Measurements from ENCODE around the gene GTF2A1.

The GTF2A1 gene

GRCh38 chr14:81220830-81221578, at the start of gene GTF2A1:
GTF2A1 (minus strand) TSS chr14:81220959; CDS start chr14:81220518, 441 bp downstream.
- Histone ChIP-seq H3K4me1 (ENCODE audit: control insufficient read depth, low read depth, low read length) (peaks cover 25% of the 10 kb centered on the region), H3K9ac (ENCODE audit: low read length) (peak within 1 kb of the TSS; percentile 97), H3K9me3 (ENCODE audit: control insufficient read depth, low read depth, low read length) (no peaks in the 10 kb centered on the region)

GRCh38 chr14:81269979-81270375, 49.2 kb upstream of the GTF2A1 start:
- Histone ChIP-seq H3K27me3 (ENCODE audit: control insufficient read depth, insufficient read depth, low read length) (no peaks in the 10 kb centered on the region), H3K27ac (ENCODE audit: low read length) (no peak overlapping the region), H3K4me1 (ENCODE audit: control insufficient read depth, low read depth, low read length) (peaks cover 2% of the 10 kb centered on the region), H3K4me3 (ENCODE audit: low read length) (no peak overlapping the region), H3K9me3 (ENCODE audit: control insufficient read depth, low read depth, low read length) (no peaks in the 10 kb centered on the region), H3K9ac (ENCODE audit: low read length) (no peak overlapping the region), H3K36me3 (ENCODE audit: control insufficient read depth, low read depth, low read length) (peaks cover 9% of the 10 kb centered on the region)

More at GRCh38 chr14:81220830-81221578, at the start of gene GTF2A1:
- H3K36me3 ChIP-seq (ENCODE audit: control insufficient read depth, low read depth, low read length): peaks cover 4% of the 10 kb centered on the region
- H3K4me3 ChIP-seq (ENCODE audit: low read length): peak within 1 kb of the TSS; percentile 95
- H3K27me3 ChIP-seq (ENCODE audit: control insufficient read depth, insufficient read depth, low read length): no peaks in the 10 kb centered on the region
- peak within 1 kb of the TSS; percentile 98 for H3K27ac ChIP-seq (ENCODE audit: low read length)

- H3K36me3 ChIP-seq (ENCODE audit: control insufficient read depth, low read depth, low read length): peaks cover 9% of the 10 kb centered on the region
- no peaks in the 10 kb centered on the region for H3K9me3 ChIP-seq (ENCODE audit: control insufficient read depth, low read depth, low read length)
- peaks cover 2% of the 10 kb centered on the region for H3K4me1 ChIP-seq (ENCODE audit: control insufficient read depth, low read depth, low read length)
- H3K4me3 ChIP-seq (ENCODE audit: low read length): no peak overlapping the region
- H3K9ac ChIP-seq (ENCODE audit: low read length): no peak overlapping the region
- no peaks in the 10 kb centered on the region for H3K27me3 ChIP-seq (ENCODE audit: control insufficient read depth, insufficient read depth, low read length)
- H3K27ac ChIP-seq (ENCODE audit: low read length): no peak overlapping the region
Observed at GRCh38 chr14:81269100-81269978, 48.6 kb upstream of the GTF2A1 start.

- no peaks in the 10 kb centered on the region for H3K4me1 ChIP-seq (ENCODE audit: control insufficient read depth, low read depth, low read length)
- H3K27ac ChIP-seq (ENCODE audit: low read length): no peak overlapping the region
- no peak overlapping the region for H3K4me3 ChIP-seq (ENCODE audit: low read length)
- no peaks in the 10 kb centered on the region for H3K27me3 ChIP-seq (ENCODE audit: control insufficient read depth, insufficient read depth, low read length)
- H3K9me3 ChIP-seq (ENCODE audit: control insufficient read depth, low read depth, low read length): no peaks in the 10 kb centered on the region
- peaks cover 9% of the 10 kb centered on the region for H3K36me3 ChIP-seq (ENCODE audit: control insufficient read depth, low read depth, low read length)
- H3K9ac ChIP-seq (ENCODE audit: low read length): no peak overlapping the region
Observed at GRCh38 chr14:81268016-81268416, 47.3 kb upstream of the GTF2A1 start.

GRCh38 chr14:81265636-81266169, 44.9 kb upstream of the GTF2A1 start:
- no peak overlapping the region for H3K27ac ChIP-seq (ENCODE audit: low read length)
- peaks cover 9% of the 10 kb centered on the region for H3K36me3 ChIP-seq (ENCODE audit: control insufficient read depth, low read depth, low read length)
- no peaks in the 10 kb centered on the region for H3K9me3 ChIP-seq (ENCODE audit: control insufficient read depth, low read depth, low read length)
- no peaks in the 10 kb centered on the region for H3K27me3 ChIP-seq (ENCODE audit: control insufficient read depth, insufficient read depth, low read length)
- peaks cover 8% of the 10 kb centered on the region for H3K4me1 ChIP-seq (ENCODE audit: control insufficient read depth, low read depth, low read length)
- no peak overlapping the region for H3K9ac ChIP-seq (ENCODE audit: low read length)
- no peak overlapping the region for H3K4me3 ChIP-seq (ENCODE audit: low read length)

- Histone ChIP-seq H3K27me3 (ENCODE audit: control insufficient read depth, insufficient read depth, low read length) (no peaks in the 10 kb centered on the region), H3K9ac (ENCODE audit: low read length) (no peak overlapping the region), H3K4me3 (ENCODE audit: low read length) (no peak overlapping the region), H3K36me3 (ENCODE audit: control insufficient read depth, low read depth, low read length) (peaks cover 9% of the 10 kb centered on the region), H3K4me1 (ENCODE audit: control insufficient read depth, low read depth, low read length) (peaks cover 8% of the 10 kb centered on the region), H3K27ac (ENCODE audit: low read length) (no peak overlapping the region), H3K9me3 (ENCODE audit: control insufficient read depth, low read depth, low read length) (no peaks in the 10 kb centered on the region)
Observed at GRCh38 chr14:81264671-81265070, 43.9 kb upstream of the GTF2A1 start.

GRCh38 chr14:81263777-81264410, 43.1 kb upstream of the GTF2A1 start:
- H3K36me3 ChIP-seq (ENCODE audit: control insufficient read depth, low read depth, low read length): peaks cover 9% of the 10 kb centered on the region
- no peaks in the 10 kb centered on the region for H3K9me3 ChIP-seq (ENCODE audit: control insufficient read depth, low read depth, low read length)
- H3K4me1 ChIP-seq (ENCODE audit: control insufficient read depth, low read depth, low read length): peaks cover 8% of the 10 kb centered on the region
- H3K27me3 ChIP-seq (ENCODE audit: control insufficient read depth, insufficient read depth, low read length): no peaks in the 10 kb centered on the region
- H3K4me3 ChIP-seq (ENCODE audit: low read length): no peak overlapping the region
- H3K27ac ChIP-seq (ENCODE audit: low read length): no peak overlapping the region
- no peak overlapping the region for H3K9ac ChIP-seq (ENCODE audit: low read length)

GRCh38 chr14:81261176-81261575, 40.4 kb upstream of the GTF2A1 start:
- Histone ChIP-seq H3K9ac (ENCODE audit: low read length) (no peak overlapping the region), H3K36me3 (ENCODE audit: control insufficient read depth, low read depth, low read length) (no peaks in the 10 kb centered on the region), H3K27ac (ENCODE audit: low read length) (no peak overlapping the region), H3K9me3 (ENCODE audit: control insufficient read depth, low read depth, low read length) (no peaks in the 10 kb centered on the region), H3K27me3 (ENCODE audit: control insufficient read depth, insufficient read depth, low read length) (no peaks in the 10 kb centered on the region), H3K4me3 (ENCODE audit: low read length) (no peak overlapping the region), H3K4me1 (ENCODE audit: control insufficient read depth, low read depth, low read length) (peaks cover 8% of the 10 kb centered on the region)

GRCh38 chr14:81260732-81261131, 40.0 kb upstream of the GTF2A1 start:
- H3K36me3 ChIP-seq (ENCODE audit: control insufficient read depth, low read depth, low read length): no peaks in the 10 kb centered on the region
- no peaks in the 10 kb centered on the region for H3K9me3 ChIP-seq (ENCODE audit: control insufficient read depth, low read depth, low read length)
- H3K4me3 ChIP-seq (ENCODE audit: low read length): no peak overlapping the region
- no peak overlapping the region for H3K27ac ChIP-seq (ENCODE audit: low read length)
- H3K4me1 ChIP-seq (ENCODE audit: control insufficient read depth, low read depth, low read length): peaks cover 8% of the 10 kb centered on the region
- no peaks in the 10 kb centered on the region for H3K27me3 ChIP-seq (ENCODE audit: control insufficient read depth, insufficient read depth, low read length)
- no peak overlapping the region for H3K9ac ChIP-seq (ENCODE audit: low read length)

GRCh38 chr14:81256289-81256960, 35.7 kb upstream of the GTF2A1 start:
- H3K9me3 ChIP-seq (ENCODE audit: control insufficient read depth, low read depth, low read length): no peaks in the 10 kb centered on the region
- H3K9ac ChIP-seq (ENCODE audit: low read length): no peak overlapping the region
- no peaks in the 10 kb centered on the region for H3K36me3 ChIP-seq (ENCODE audit: control insufficient read depth, low read depth, low read length)
- H3K4me3 ChIP-seq (ENCODE audit: low read length): no peak overlapping the region
- no peak overlapping the region for H3K27ac ChIP-seq (ENCODE audit: low read length)
- H3K4me1 ChIP-seq (ENCODE audit: control insufficient read depth, low read depth, low read length): no peaks in the 10 kb centered on the region
- no peaks in the 10 kb centered on the region for H3K27me3 ChIP-seq (ENCODE audit: control insufficient read depth, insufficient read depth, low read length)

- Histone ChIP-seq H3K4me3 (ENCODE audit: low read length) (no peak overlapping the region), H3K27ac (ENCODE audit: low read length) (no peak overlapping the region), H3K4me1 (ENCODE audit: control insufficient read depth, low read depth, low read length) (no peaks in the 10 kb centered on the region), H3K36me3 (ENCODE audit: control insufficient read depth, low read depth, low read length) (no peaks in the 10 kb centered on the region), H3K27me3 (ENCODE audit: control insufficient read depth, insufficient read depth, low read length) (no peaks in the 10 kb centered on the region), H3K9ac (ENCODE audit: low read length) (no peak overlapping the region), H3K9me3 (ENCODE audit: control insufficient read depth, low read depth, low read length) (no peaks in the 10 kb centered on the region)
Observed at GRCh38 chr14:81252278-81252677, 31.5 kb upstream of the GTF2A1 start.
